Activated CD8-positive, alpha-beta T cell treated with anti-CD3 and anti-CD28 coated beads for 36 hours (primary cell): ENCODE data around the gene KMT2D. TPM values are rescaled to one million over a fixed set of nuclear protein-coding genes. Genes with fewer than 3 reads are reported as not detected.

ENCODE experiments used
- ATAC-seq: fragments of 200-7000 bp; cut with Tn5 transposase; one replicate; pipeline ENCODE4 v1.10.0; 2021; ENCODE audit warnings: mild to moderate bottlenecking, moderate library complexity
- CTCF ChIA-PET: fragments of 350-600 bp; sonication (Branson Sonifier 250); formaldehyde crosslinking; loops from one replicate; lab custom pipeline; 2021; ENCODE audit warnings: antibody characterized with exemption; lab: Charles Lee
- POLR2A ChIA-PET: fragments of 350-600 bp; sonication (Branson Sonifier 250); formaldehyde crosslinking; loops from one replicate; lab custom pipeline; 2021; ENCODE audit warnings: antibody characterized with exemption; lab: Charles Lee
- DNase-seq: peaks from one replicate; pipeline ENCODE4 v3.0.0-alpha.2; 2020
- H3K27ac Mint-ChIP-seq: one replicate; pipeline ENCODE4 v1.8.0; 2021; ENCODE audit warnings: mild to moderate bottlenecking, mixed read lengths
- H3K27me3 Mint-ChIP-seq: one replicate; pipeline ENCODE4 v1.8.0; 2021; ENCODE audit warnings: mixed read lengths
- H3K36me3 Mint-ChIP-seq: one replicate; pipeline ENCODE4 v1.8.0; 2021; ENCODE audit warnings: low read depth, mixed read lengths
- H3K4me1 Mint-ChIP-seq: one replicate; pipeline ENCODE4 v1.8.0; 2021; ENCODE audit warnings: low read depth, mixed read lengths
- H3K4me3 Mint-ChIP-seq: one replicate; pipeline ENCODE4 v1.8.0; 2021; ENCODE audit warnings: mild to moderate bottlenecking, moderate library complexity, mixed read lengths
- H3K9me3 Mint-ChIP-seq: one replicate; pipeline ENCODE4 v1.8.0; 2021; ENCODE audit warnings: mixed read lengths
- intact Hi-C: fragments of 100-400 bp; cut with micrococcal nuclease; formaldehyde crosslinking; loops from one replicate; pipeline ENCODE4 v1.10.0; 2022
- total RNA-seq, 2 experiments: library from RNA; stranded (reverse); gene quantifications; one replicate each; pipeline ENCODE4 v1.2.3, GENCODE V29; 2021
- TF ChIP-seq, protein P1 (sequence below): fragments of 200-600 bp; IDR thresholded peaks from one replicate; pipeline ENCODE4 v1.8.0; 2022; ENCODE audit warnings: antibody characterized with exemption, mild to moderate bottlenecking

Gene KMT2D
- total RNA-seq, 2 experiments from 2014 or later: 57.5 to 62.3 TPM

GRCh38 chr12:49098035-49098451 lies 37.4 kb upstream of the KMT2D start:
- TF ChIP-seq, protein P1, sequence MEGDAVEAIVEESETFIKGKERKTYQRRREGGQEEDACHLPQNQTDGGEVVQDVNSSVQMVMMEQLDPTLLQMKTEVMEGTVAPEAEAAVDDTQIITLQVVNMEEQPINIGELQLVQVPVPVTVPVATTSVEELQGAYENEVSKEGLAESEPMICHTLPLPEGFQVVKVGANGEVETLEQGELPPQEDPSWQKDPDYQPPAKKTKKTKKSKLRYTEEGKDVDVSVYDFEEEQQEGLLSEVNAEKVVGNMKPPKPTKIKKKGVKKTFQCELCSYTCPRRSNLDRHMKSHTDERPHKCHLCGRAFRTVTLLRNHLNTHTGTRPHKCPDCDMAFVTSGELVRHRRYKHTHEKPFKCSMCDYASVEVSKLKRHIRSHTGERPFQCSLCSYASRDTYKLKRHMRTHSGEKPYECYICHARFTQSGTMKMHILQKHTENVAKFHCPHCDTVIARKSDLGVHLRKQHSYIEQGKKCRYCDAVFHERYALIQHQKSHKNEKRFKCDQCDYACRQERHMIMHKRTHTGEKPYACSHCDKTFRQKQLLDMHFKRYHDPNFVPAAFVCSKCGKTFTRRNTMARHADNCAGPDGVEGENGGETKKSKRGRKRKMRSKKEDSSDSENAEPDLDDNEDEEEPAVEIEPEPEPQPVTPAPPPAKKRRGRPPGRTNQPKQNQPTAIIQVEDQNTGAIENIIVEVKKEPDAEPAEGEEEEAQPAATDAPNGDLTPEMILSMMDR: peak; percentile 87
- H3K9me3 Mint-ChIP-seq: no peaks in the 10 kb centered on the region
- H3K27ac Mint-ChIP-seq: no peak overlapping the region
- H3K27me3 Mint-ChIP-seq: peaks cover 21% of the 10 kb centered on the region
- CTCF ChIA-PET: interaction anchor here (0.7 to 10.5 kb wide), 26 partner anchors 11 to 383 kb away, joined by 3 to 220 read pairs (median 6); partner anchors contain the start of genes ARF3, LMBR1L, RHEBL1 and TUBA1B
- peak; percentile 81 for DNase-seq
- peak; percentile 87 for ATAC-seq
- H3K4me3 Mint-ChIP-seq: no peak overlapping the region
- H3K36me3 Mint-ChIP-seq: peaks cover 8% of the 10 kb centered on the region
- POLR2A ChIA-PET: interaction anchor here (0.7 to 5.1 kb wide), 4 partner anchors 10 to 52 kb away, joined by 3 to 25 read pairs (median 6); partner anchors contain the start of gene TUBA1B
- peaks cover 7% of the 10 kb centered on the region for H3K4me1 Mint-ChIP-seq
- intact Hi-C loops: loop anchor here (10.0 kb wide), 1 partner anchor 137 kb away; no protein-coding TSS in a partner anchor

GRCh38 chr12:49097381-49097780 lies 36.8 kb upstream of the KMT2D start:
- H3K9me3 Mint-ChIP-seq: no peaks in the 10 kb centered on the region
- DNase-seq: no peak
- no peak overlapping the region for H3K27ac Mint-ChIP-seq
- H3K27me3 Mint-ChIP-seq: peaks cover 26% of the 10 kb centered on the region
- H3K4me3 Mint-ChIP-seq: no peak overlapping the region
- peaks cover 8% of the 10 kb centered on the region for H3K36me3 Mint-ChIP-seq
- POLR2A ChIA-PET: interaction anchor here (0.5 to 5.1 kb wide), 4 partner anchors 9 to 434 kb away, joined by 3 to 25 read pairs (median 6); partner anchors contain the start of gene TUBA1B
- H3K4me1 Mint-ChIP-seq: peaks cover 10% of the 10 kb centered on the region
- no peak for ATAC-seq
- TF ChIP-seq, protein P1: no peak
- CTCF ChIA-PET: interaction anchor here (1.4 to 10.5 kb wide), 13 partner anchors 11 to 255 kb away, joined by 3 to 220 read pairs (median 9); partner anchors contain the start of genes LMBR1L and RHEBL1
- intact Hi-C loops: loop anchor here (2.0 to 10.0 kb wide), 2 partner anchors 33 to 137 kb away; no protein-coding TSS in a partner anchor

GRCh38 chr12:49094975-49095365 lies 34.4 kb upstream of the KMT2D start:
- Mint-ChIP-seq H3K4me1 (peaks cover 31% of the 10 kb centered on the region), H3K27me3 (peaks cover 47% of the 10 kb centered on the region), H3K27ac (no peak overlapping the region), H3K4me3 (no peak overlapping the region), H3K36me3 (peaks cover 6% of the 10 kb centered on the region), H3K9me3 (no peaks in the 10 kb centered on the region)
- TF ChIP-seq, protein P1: no peak
- ATAC-seq (no peak), DNase-seq (no peak)
- intact Hi-C loops: loop anchor here (5.0 to 10.0 kb wide), 2 partner anchors 98 to 140 kb away; partner anchors contain the start of gene DDN
- POLR2A ChIA-PET: interaction anchor here (0.6 to 4.6 kb wide), 5 partner anchors 10 to 36 kb away, joined by 3 to 34 read pairs (median 9); partner anchors contain the start of gene TUBA1B
- CTCF ChIA-PET: interaction anchor here (0.8 to 10.5 kb wide), 10 partner anchors 9 to 100 kb away, joined by 3 to 220 read pairs (median 7); partner anchors contain the start of gene RHEBL1

DNA sequence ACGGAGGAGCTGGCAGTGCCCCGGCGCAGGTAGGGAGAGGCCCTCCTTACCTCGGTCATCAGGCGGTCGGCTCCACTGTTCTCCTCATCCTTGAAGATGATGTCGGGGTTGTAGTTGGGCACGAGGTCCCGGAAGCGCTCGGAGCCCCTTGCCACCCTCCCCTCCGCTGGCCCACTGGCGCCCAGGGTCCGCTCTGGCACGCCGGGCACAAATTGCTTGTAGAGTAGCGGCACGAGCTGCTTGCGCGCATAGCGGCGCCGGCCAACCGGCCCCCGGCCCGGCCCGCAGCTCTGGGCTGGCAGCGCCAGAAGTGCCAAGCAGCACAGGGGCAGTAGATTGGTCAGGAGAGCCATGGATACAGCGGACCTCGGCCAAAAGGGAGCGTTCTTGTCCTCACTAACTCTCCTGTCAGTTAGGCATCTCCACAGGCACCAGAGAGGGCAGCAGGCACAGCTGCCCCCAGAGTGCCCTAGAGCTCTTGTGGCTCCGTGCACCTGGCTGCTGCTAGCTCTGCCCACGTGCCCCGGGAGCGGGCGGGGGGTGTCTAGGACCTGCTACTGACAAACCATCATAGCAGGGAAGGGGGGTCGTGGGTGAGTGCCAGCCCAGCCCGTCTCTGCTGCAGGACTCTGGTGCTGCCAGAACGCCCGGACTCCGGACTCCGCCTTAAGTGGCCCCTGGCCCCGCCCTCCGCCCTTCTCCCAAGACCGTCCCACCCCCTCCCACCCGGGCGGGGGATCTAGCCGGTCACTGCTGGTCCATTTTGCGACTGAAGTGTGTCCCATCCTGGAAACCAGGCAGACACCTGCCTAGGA lies 33.8 kb upstream of the KMT2D start, which contains the start of gene DHH:
Gene DHH, minus strand, starts transcription at position 642 of the 815 bp plus-strand sequence. Its CDS starts 289 bp downstream, at position 353.
- Mint-ChIP-seq H3K36me3 (peaks cover 5% of the 10 kb centered on the region), H3K4me1 (peaks cover 35% of the 10 kb centered on the region), H3K27me3 (peaks cover 51% of the 10 kb centered on the region), H3K4me3 (no peak within 1 kb of the TSS), H3K27ac (no peak within 1 kb of the TSS), H3K9me3 (no peaks in the 10 kb centered on the region)
- TF ChIP-seq, protein P1: no peak
- ATAC-seq (no peak), DNase-seq (no peak)
- intact Hi-C loops: loop anchor here (5.0 to 10.0 kb wide), 2 partner anchors 97 to 140 kb away; partner anchors contain the start of gene DDN
- ChIA-PET CTCF (interaction anchor here (0.9 to 10.5 kb wide), 14 partner anchors 8 to 115 kb away, joined by 3 to 220 read pairs (median 7); partner anchors contain the start of gene RHEBL1), POLR2A (interaction anchor here (0.6 to 4.6 kb wide), 9 partner anchors 11 to 129 kb away, joined by 3 to 34 read pairs (median 3); partner anchors contain the start of genes KMT2D, RHEBL1 and TUBA1B)
